ENCODE results near the gene DNAJC13. TPM values are rescaled to one million over a fixed set of nuclear protein-coding genes. Genes with fewer than 3 reads are reported as not detected.
A peak's percentile ranks its signal among the peaks of the same experiment; 100 is the strongest.

Gene DNAJC13
- total and polyA plus RNA-seq, 2 donors (not counting 1 experiment from before 2014, with no cell fraction given): 9.7 to 51.1 TPM

GRCh38 chr3:132399054-132399929, 18.0 kb upstream of the DNAJC13 start:
- Mint-ChIP-seq H3K4me3 (no peak overlapping the region), H3K4me1 (peaks cover 2% of the 10 kb centered on the region), H3K9me3 (ENCODE audit: insufficient read depth) (no peaks in the 10 kb centered on the region), H3K27ac (no peak overlapping the region), H3K27me3 (no peaks in the 10 kb centered on the region)
- H3K4me2 ChIP-seq (replicated peaks; ENCODE audit: low read depth, low read length, poor library complexity, severe bottlenecking): no peak overlapping the region
- CTCF ChIA-PET: interaction anchor here (0.7 to 4.0 kb wide), 7 partner anchors 15 to 606 kb away, joined by 3 to 40 read pairs (median 3); partner anchors contain the start of gene DNAJC13
- H3K27me3 ChIP-seq (replicated peaks in 1 of 4; ENCODE audit: control extremely low read depth in 1 of 4, control insufficient read depth in 3 of 4, insufficient read depth in 4 of 4, low read length in 3 of 4): no peaks in the 10 kb centered on the region
- H3K9ac ChIP-seq (ENCODE audit: low read length): no peak overlapping the region
- H3K79me2 ChIP-seq (ENCODE audit: control insufficient read depth, insufficient read depth, low read length): no peaks in the 10 kb centered on the region
- WGBS (ENCODE audit: insufficient coverage): 39% methylated on average over 3 of the region's 5 CpGs
- POLR2A ChIA-PET: no interaction called here
- peaks cover 0 to 6% (median 0%) of the 10 kb centered on the region in 3 donors for H3K9me3 ChIP-seq (ENCODE audit: control extremely low read depth in 1 of 3, control insufficient read depth in 2 of 3, insufficient read depth in 1 of 3, low read length in 2 of 3)
- no peak overlapping the region for H2AFZ ChIP-seq (ENCODE audit: insufficient read depth, low read depth, low read length, poor library complexity, severe bottlenecking)
- H3K27ac ChIP-seq (ENCODE audit: low read length in 2 of 2): no peak overlapping the region
- no peaks in the 10 kb centered on the region for H3K4me1 ChIP-seq (ENCODE audit: control insufficient read depth in 2 of 2, insufficient read depth in 2 of 2, low read length in 2 of 2)
- TF ChIP-seq CTCF (IDR thresholded peaks at IDR 0.05) (peak; percentile 83), EZH2 (IDR thresholded peaks at IDR 0.05; ENCODE audit: borderline replicate concordance, insufficient read depth, low read depth, low read length, poor library complexity, severe bottlenecking) (no peak)
- H3K4me3 ChIP-seq (ENCODE audit: control extremely low read depth in 1 of 5, extremely low read depth in 1 of 5, insufficient read depth in 1 of 5, low read depth in 2 of 5, low read length in 4 of 5): no peak overlapping the region
- ATAC-seq (ENCODE audit: low read depth) (no peak), DNase-seq (peak; percentile 52)
- no peaks in the 10 kb centered on the region for H3K36me3 ChIP-seq (replicated peaks in 1 of 2; ENCODE audit: control extremely low read depth in 1 of 2, control insufficient read depth in 1 of 2, extremely low read depth in 1 of 2, insufficient read depth in 2 of 2, low read length in 1 of 2)
- H4K20me1 ChIP-seq (ENCODE audit: control insufficient read depth, insufficient read depth, low read length, poor library complexity, severe bottlenecking): no peaks in the 10 kb centered on the region
- intact Hi-C loops (cut with micrococcal nuclease): loop anchor here (1.0 to 5.0 kb wide), 3 partner anchors 47 to 362 kb away; partner anchors contain the start of gene CPNE4

- Histone ChIP-seq H3K4me2 (replicated peaks; ENCODE audit: low read depth, low read length, poor library complexity, severe bottlenecking) (no peak overlapping the region), H3K79me2 (ENCODE audit: control insufficient read depth, insufficient read depth, low read length) (no peaks in the 10 kb centered on the region), H3K27me3 (replicated peaks in 1 of 4; ENCODE audit: control extremely low read depth in 1 of 4, control insufficient read depth in 3 of 4, insufficient read depth in 4 of 4, low read length in 3 of 4) (no peaks in the 10 kb centered on the region), H3K4me1 (ENCODE audit: control insufficient read depth in 2 of 2, insufficient read depth in 2 of 2, low read length in 2 of 2) (peaks cover 9% of the 10 kb centered on the region in 2 donors), H3K9ac (ENCODE audit: low read length) (no peak overlapping the region), H3K27ac (ENCODE audit: low read length in 2 of 2) (no peak overlapping the region), H3K4me3 (ENCODE audit: control extremely low read depth in 1 of 5, extremely low read depth in 1 of 5, insufficient read depth in 1 of 5, low read depth in 2 of 5, low read length in 4 of 5) (no peak overlapping the region), H4K20me1 (ENCODE audit: control insufficient read depth, insufficient read depth, low read length, poor library complexity, severe bottlenecking) (no peaks in the 10 kb centered on the region), H2AFZ (ENCODE audit: insufficient read depth, low read depth, low read length, poor library complexity, severe bottlenecking) (no peak overlapping the region), H3K9me3 (ENCODE audit: control extremely low read depth in 1 of 3, control insufficient read depth in 2 of 3, insufficient read depth in 1 of 3, low read length in 2 of 3) (peaks cover 0 to 3% (median 0%) of the 10 kb centered on the region in 3 donors), H3K36me3 (replicated peaks in 1 of 2; ENCODE audit: control extremely low read depth in 1 of 2, control insufficient read depth in 1 of 2, extremely low read depth in 1 of 2, insufficient read depth in 2 of 2, low read length in 1 of 2) (no peaks in the 10 kb centered on the region)
- no peak for DNase-seq
- ChIA-PET CTCF (no interaction called here), POLR2A (no interaction called here)
- Mint-ChIP-seq H3K27ac (no peak overlapping the region), H3K27me3 (no peaks in the 10 kb centered on the region), H3K4me1 (peaks cover 12% of the 10 kb centered on the region), H3K9me3 (ENCODE audit: insufficient read depth) (no peaks in the 10 kb centered on the region), H3K4me3 (no peak overlapping the region)
- intact Hi-C loops (cut with micrococcal nuclease): no loop called here
- no peak for ATAC-seq (ENCODE audit: low read depth)
- TF ChIP-seq CTCF (IDR thresholded peaks at IDR 0.05) (no peak), EZH2 (IDR thresholded peaks at IDR 0.05; ENCODE audit: borderline replicate concordance, insufficient read depth, low read depth, low read length, poor library complexity, severe bottlenecking) (no peak)
- WGBS (ENCODE audit: insufficient coverage): 90% methylated on average over 13 of the region's 13 CpGs
Measured at GRCh38 chr3:132401255-132401654, 16.0 kb upstream of the DNAJC13 start.
